Hematopoietic multipotent progenitor cell treated with erythropoietin and hydrocortisone succinate and interleukin-3 and kit ligand, for 6 days (in vitro differentiated cells): Measurements from ENCODE around the gene FOXK1.
"Not testable (repeated sequence)": the region's sequence is repeated elsewhere in the genome, so short reads cannot be mapped to it uniquely, and the experiment has no call there.

Source experiments
- DNase-seq: peaks from one replicate; pipeline ENCODE4 v3.0.0-alpha.2; 2015

The FOXK1 gene

GRCh38 chr7:4681886-4682620, at the start of gene FOXK1:
FOXK1 (plus strand) TSS chr7:4682295; CDS start chr7:4682309, 14 bp downstream.
- DNase-seq = peak; percentile 83

- DNase-seq = peak; percentile 66
Observed at GRCh38 chr7:4633012-4633411, 49.1 kb upstream of the FOXK1 start.

- no peak for DNase-seq
Observed at GRCh38 chr7:4634166-4634565, 47.9 kb upstream of the FOXK1 start.

GRCh38 chr7:4638781-4639575, 43.1 kb upstream of the FOXK1 start:
- DNase-seq = no peak

GRCh38 chr7:4641091-4641666, 40.9 kb upstream of the FOXK1 start:
- DNase-seq = no peak

GRCh38 chr7:4641667-4642467, 40.2 kb upstream of the FOXK1 start:
- DNase-seq = peak; percentile 97

GRCh38 chr7:4642468-4643203, 39.5 kb upstream of the FOXK1 start:
- DNase-seq = peak; percentile 41

GRCh38 chr7:4643204-4643471, 39.0 kb upstream of the FOXK1 start:
- DNase-seq = not testable (repeated sequence)

GRCh38 chr7:4645246-4645645, 36.8 kb upstream of the FOXK1 start:
- DNase-seq = no peak

- no peak for DNase-seq
Observed at GRCh38 chr7:4648111-4648510, 34.0 kb upstream of the FOXK1 start.

GRCh38 chr7:4650433-4651047, 31.6 kb upstream of the FOXK1 start:
- no peak for DNase-seq

GRCh38 chr7:4653771-4654170, 28.3 kb upstream of the FOXK1 start:
- DNase-seq = no peak

GRCh38 chr7:4655311-4655710, 26.8 kb upstream of the FOXK1 start:
- no peak for DNase-seq

- no peak for DNase-seq
Observed at GRCh38 chr7:4655896-4656295, 26.2 kb upstream of the FOXK1 start.

- no peak for DNase-seq
Observed at GRCh38 chr7:4657640-4658417, 24.3 kb upstream of the FOXK1 start.

- peak; percentile 37 for DNase-seq
Observed at GRCh38 chr7:4659551-4660286, 22.4 kb upstream of the FOXK1 start.

GRCh38 chr7:4661871-4662270, 20.2 kb upstream of the FOXK1 start:
- no peak for DNase-seq

GRCh38 chr7:4663239-4664018, 18.7 kb upstream of the FOXK1 start:
- no peak for DNase-seq

- DNase-seq = no peak
Observed at GRCh38 chr7:4665661-4666060, 16.4 kb upstream of the FOXK1 start.
